ENCODE results near the gene CD300H.

The CD300H gene

DNA sequence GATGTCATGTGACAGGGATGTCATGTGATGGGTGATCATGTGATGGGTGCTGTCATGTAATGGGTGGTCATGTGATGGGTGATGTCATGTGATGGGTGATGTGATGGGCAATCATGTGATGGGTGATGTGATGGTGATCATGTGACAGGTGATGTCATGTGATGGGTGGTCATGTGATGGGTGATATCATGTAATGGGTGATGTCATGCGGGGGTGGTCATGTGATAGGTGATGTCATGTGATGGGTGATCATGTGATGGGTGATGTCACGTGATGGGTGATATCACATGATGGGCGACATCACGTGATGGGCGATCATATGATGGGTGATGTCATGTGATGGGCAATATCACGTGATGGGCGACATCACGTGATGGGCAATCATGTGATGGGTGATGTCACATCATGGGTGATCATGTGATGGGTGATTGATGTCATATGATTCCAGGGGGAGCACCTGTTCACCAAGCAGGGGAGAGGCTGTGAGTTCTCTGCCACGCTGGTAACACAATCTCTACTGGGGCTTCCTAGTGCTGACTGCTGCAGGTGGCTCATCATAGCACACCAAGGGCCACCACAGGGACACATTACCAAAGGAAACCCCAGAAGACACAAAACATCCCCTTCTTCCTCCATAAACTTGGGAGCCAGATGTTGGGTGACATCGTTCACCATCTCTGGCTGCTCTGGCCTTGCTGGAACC lies 52.5 kb downstream of the CD300H start:
- no peak overlapping the region for H3K4me3 ChIP-seq
- H3K27ac ChIP-seq, result no peak overlapping the region
- TF ChIP-seq EZH2 (IDR thresholded peaks at IDR 0.05) (no peak), FOXP2 (optimal IDR thresholded peaks at IDR 0.05; ENCODE audit: control extremely low read depth, extremely low read length, insufficient read depth) (no peak), POLR2AphosphoS5 (IDR thresholded peaks at IDR 0.05; ENCODE audit: borderline replicate concordance, low read depth, low read length) (no peak)
- H3K9me3 ChIP-seq (ENCODE audit: low read depth, low read length), result no peaks in the 10 kb centered on the region
- H3K9ac ChIP-seq (ENCODE audit: insufficient read length), result no peak overlapping the region
- peak; percentile 20 for DNase-seq (ENCODE audit: low read depth, low spot score)
- no peaks in the 10 kb centered on the region for H3K36me3 ChIP-seq (ENCODE audit: insufficient read depth, low read length)

DNA sequence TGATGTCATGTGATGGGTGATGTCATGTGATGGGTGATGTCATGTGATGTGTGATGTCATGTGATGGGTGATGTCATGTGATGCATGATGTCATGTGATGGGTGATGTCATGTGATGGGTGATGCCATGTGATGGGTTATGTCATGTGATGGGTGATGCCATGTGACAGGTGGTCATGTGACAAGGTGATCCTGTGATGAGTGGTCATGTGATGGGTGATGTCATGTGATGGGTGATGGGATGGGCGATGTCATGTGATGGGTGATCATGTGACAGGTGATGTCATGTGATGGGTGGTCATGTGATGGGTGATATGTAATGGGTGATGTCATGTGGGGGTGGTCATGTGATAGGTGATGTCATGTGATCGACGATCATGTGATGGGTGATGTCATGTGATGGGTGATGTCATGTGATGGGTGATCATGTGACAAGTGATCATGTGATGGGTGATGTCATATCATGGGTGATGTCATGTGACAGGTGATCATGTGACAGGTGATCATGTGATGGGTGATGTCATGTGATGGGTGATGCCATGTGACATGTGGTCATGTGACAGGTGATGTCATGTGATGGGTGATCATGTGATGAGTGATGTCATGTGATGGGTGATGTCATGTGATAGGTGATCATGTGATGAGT lies 53.2 kb downstream of the CD300H start:
- no peaks in the 10 kb centered on the region for H3K36me3 ChIP-seq (ENCODE audit: insufficient read depth, low read length)
- no peaks in the 10 kb centered on the region for H3K9me3 ChIP-seq (ENCODE audit: low read depth, low read length)
- no peak overlapping the region for H3K27ac ChIP-seq
- peak; percentile 18 for DNase-seq (ENCODE audit: low read depth, low spot score)
- no peak overlapping the region for H3K4me3 ChIP-seq
- H3K9ac ChIP-seq (ENCODE audit: insufficient read length), result no peak overlapping the region
- TF ChIP-seq POLR2AphosphoS5 (IDR thresholded peaks at IDR 0.05; ENCODE audit: borderline replicate concordance, low read depth, low read length) (no peak), EZH2 (IDR thresholded peaks at IDR 0.05) (no peak), FOXP2 (optimal IDR thresholded peaks at IDR 0.05; ENCODE audit: control extremely low read depth, extremely low read length, insufficient read depth) (no peak)

DNA sequence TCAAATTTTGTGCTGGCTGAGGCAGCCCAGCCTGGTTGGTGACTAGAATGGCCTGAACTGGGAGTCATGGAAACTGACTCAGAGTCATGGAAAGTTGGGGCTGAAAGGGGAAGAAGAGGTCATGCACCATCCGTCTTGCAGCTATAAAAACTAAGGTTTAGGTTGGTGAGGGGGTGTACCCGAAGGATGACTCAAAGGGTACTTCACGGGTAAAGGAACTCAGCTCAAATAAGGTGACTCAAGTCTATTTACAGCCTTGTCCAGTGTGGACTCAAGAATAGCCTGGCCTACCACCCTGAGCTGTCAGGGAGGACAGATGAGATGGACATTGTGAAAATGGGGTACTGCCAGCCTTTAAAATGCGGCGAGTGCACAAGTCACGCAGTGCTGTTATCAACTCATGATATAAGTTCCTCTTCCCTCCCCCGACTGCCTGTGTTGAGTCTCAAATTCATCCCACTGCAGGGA lies 54.7 kb downstream of the CD300H start:
- H3K27ac ChIP-seq, result no peak overlapping the region
- TF ChIP-seq FOXP2 (optimal IDR thresholded peaks at IDR 0.05; ENCODE audit: control extremely low read depth, extremely low read length, insufficient read depth) (no peak), EZH2 (IDR thresholded peaks at IDR 0.05) (no peak), POLR2AphosphoS5 (IDR thresholded peaks at IDR 0.05; ENCODE audit: borderline replicate concordance, low read depth, low read length) (no peak)
- H3K36me3 ChIP-seq (ENCODE audit: insufficient read depth, low read length), result no peaks in the 10 kb centered on the region
- no peaks in the 10 kb centered on the region for H3K9me3 ChIP-seq (ENCODE audit: low read depth, low read length)
- H3K9ac ChIP-seq (ENCODE audit: insufficient read length), result no peak overlapping the region
- H3K4me3 ChIP-seq, result no peak overlapping the region
- no peak for DNase-seq (ENCODE audit: low read depth, low spot score)

DNA sequence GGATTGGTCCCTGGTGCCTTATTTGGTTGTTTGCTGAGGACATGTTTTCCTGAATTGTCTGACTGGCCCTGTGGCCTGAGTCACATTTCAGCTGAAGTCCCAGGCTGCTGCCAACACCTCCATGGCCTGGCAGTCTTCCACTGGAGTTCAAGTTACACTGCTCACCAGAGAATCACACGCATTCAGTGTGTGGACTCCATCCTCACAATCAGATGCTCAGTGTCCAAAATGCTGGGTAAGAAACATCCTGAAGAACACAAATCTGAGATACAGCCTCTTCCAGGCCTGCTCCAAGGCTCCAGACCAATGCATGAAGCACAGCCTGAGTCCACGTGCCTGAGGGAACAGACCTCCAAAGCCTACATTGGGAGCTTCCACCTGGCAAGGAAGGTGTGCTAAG lies 55.3 kb downstream of the CD300H start:
- no peak for TF ChIP-seq POLR2AphosphoS5 (IDR thresholded peaks at IDR 0.05; ENCODE audit: borderline replicate concordance, low read depth, low read length)
- H3K9ac ChIP-seq (ENCODE audit: insufficient read length), result no peak overlapping the region
- no peak overlapping the region for H3K4me3 ChIP-seq
- DNase-seq (ENCODE audit: low read depth, low spot score), result no peak
- H3K27ac ChIP-seq, result no peak overlapping the region
- H3K9me3 ChIP-seq (ENCODE audit: low read depth, low read length), result no peaks in the 10 kb centered on the region
- no peaks in the 10 kb centered on the region for H3K36me3 ChIP-seq (ENCODE audit: insufficient read depth, low read length)
